ENCODE measurements around the gene UBN1.

Gene UBN1

DNA sequence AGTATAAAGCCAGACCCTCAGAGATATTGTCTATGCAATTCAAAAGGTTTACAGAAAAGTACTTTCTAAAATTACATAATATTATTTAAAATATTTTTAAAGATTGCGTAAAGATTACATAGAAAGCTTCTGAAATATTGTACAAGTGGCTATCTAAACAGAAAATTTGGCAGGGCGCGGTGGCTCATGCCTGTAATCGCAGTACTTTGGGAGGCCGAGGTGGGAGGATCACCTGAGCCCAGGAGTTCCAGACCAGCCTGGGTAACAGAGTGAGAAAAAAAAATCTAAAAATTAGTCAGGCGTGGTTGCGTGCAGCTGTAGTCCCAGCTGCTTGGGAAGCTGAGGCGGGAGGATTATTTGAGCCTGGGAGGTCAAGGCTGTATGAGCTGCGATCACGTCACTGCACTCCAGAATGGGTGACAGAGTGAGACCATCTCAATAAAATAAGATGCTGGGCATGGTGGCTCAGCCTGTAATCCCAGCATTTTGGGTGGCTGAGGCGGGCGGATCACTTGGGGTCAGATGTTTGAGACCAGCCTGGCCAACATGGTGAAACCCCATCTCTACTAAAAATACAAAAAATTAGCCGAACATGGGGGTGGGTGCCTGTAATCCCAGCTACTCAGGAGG is 18.1 kb downstream of the UBN1 start:
- no peak for DNase-seq

DNA sequence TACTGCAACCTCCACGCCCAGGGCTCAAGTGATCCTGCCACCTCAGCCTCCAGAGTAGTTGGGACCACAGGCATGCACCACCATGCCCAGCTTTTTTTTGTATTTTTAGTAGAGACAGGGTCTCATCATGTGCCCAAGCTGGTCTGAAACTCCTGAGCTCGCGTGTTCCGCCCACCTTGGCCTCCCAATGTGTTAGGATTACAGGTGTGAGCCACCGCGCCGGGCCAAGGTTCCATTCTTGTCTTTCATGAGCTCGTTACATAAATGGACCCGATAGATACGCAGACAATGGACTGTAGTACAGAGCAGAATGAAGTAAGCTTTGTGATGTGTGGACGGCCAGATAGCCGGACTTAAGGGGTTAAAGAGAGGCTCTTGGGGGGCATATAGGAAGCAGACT is 19.3 kb downstream of the UBN1 start:
- DNase-seq, result no peak

DNA sequence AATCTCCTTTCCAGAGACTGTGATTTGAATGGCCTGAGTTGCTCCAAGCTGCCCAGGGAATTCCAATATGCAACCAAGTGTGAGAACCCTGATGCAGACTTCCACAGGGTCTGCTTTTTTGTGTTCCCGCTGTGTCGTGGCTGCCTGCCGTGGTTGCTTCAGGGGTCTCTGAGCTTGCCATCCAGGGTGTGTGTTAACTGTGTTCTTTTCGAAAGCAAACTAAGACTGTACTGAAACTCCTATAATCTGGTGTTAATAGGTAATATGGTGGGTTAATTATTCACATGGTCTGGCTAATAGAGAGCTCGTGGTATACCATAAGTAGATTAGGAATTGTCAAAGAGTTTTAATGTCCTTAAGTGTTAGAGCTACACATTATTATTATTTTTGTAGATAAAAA is 20.7 kb downstream of the UBN1 start:
- DNase-seq, result no peak

DNA sequence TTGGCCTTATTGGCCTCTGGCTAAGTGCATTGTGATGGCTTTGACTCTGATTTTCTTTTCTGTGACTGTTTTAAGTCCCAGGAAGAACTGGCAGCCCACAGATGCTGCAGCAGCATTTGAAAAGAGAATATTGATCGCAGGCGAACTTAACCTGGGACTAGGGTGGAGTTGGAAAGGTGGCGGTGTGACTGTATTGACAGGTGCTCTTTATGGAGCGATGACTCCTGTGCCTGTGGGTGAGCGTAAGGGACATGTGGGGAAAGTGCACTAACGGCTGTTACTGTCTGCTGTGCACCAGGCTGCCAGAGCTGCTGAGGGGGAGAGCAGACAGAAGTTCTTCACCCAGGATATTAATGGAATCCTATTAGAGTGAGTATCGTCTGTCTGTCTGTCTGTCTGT is 21.3 kb downstream of the UBN1 start:
- DNase-seq, result no peak

DNA sequence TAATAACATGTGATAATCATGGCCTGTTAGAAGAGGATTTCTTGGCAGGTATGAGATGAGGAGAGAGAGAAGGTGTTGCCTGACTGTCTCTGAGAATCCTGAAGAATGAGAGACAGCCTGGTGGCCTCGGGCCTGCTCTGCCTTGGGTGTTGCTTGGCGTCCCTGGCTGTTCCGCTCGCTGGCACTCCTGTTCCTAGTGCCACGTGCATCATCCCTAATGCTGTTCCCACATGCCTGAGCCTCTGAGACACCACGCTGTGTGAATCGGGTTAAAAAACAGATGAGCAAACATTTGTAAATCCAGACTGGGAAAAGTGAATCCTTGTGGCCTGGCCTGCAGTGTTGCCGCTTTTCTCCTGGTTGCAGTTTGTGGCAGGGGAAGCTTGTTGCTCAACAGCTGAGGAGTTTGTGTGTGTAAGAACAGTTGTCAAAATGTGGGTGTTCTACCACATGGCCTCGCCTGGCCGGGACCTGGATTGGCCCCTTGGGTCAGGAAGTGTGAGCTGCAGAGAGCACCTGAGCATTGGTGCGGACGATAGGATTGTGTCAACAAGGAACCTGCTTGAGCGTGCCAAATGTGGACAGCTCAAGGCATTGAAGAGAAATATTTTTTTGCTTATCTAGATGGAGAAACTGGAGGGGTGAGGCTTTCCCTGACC is 22.0 kb downstream of the UBN1 start:
- no peak for DNase-seq

DNA sequence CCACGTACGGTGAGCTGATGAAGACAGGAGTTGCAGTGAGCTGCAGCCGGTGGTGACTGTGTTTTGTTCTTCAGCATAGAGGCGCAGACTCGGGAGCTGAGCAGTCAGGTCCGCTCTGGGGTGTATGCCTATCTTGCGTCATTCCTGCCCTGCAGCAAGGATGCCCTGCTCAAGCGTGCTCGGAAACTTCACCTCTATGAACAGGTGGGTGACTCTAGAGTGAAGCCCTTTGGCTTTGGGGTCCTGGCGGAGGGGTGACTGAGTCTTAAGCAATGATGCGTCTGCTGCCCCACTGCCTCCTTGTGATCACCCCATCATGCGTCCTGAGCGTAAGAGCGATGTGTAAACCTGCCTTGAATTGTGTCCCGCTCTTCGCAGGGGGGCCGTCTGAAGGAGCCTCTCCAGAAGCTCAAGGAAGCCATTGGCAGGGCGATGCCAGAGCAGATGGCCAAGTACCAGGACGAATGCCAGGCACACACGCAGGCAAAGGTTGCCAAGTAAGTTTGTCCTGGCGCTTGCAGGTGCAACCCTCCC is 22.9 kb downstream of the UBN1 start:
- no peak for DNase-seq

DNA sequence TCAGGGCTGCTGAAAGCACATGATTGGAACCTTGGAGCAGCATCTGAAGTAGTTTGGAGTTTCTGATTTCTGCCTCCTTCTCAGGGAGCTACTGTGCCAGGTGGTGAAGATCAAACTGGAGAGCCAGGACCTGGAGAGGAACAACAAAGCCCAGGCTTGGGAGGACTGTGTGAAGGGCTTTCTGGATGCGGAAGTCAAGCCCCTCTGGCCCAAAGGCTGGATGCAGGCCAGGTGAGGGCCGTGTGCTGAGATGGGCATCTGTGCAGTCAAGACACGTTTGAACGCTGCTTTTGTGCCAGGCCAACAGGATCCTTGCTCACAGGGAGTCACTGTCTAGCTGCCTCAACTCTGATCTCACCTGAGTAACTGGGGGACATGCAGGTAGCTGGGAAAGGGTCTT is 23.8 kb downstream of the UBN1 start:
- no peak for DNase-seq

DNA sequence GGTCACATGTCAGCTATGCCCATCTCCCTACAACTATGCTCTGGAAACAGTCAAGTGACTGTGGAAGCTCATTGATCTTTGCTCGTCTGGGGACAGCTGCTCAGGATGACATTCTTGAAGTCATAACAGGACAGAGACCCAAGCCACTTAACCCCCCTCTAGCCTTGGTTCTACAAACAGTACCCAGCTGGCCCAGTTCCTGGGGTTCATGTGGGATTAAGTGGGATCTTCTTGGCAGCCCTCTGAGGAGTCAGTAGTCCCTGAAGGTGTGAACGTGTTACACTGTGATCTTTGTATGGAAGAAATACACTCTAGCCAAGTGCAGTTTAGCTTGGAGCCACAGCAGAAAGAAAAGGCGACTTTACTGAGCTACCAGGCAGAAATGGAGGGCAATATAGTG is 25.8 kb downstream of the UBN1 start:
- DNase-seq, result no peak

DNA sequence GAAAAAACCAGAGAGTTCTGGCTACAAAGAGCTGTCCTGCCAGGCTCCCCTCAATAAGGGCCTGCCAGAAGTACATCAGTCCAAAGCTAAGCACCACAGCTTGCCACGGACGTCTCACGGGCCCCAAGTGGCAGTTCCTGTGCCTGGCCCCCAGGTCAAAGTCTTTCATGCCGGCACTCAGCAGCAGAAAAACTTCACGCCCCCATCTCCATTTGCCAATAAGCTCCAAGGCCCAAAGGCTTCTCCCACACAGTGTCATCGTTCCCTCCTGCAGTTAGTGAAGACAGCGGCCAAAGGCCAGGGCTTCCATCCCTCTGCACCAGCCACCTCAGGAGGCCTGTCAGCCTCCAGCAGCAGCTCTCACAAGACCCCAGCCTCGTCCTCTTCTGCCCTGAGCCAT is 27.4 kb downstream of the UBN1 start:
- no peak for DNase-seq

DNA sequence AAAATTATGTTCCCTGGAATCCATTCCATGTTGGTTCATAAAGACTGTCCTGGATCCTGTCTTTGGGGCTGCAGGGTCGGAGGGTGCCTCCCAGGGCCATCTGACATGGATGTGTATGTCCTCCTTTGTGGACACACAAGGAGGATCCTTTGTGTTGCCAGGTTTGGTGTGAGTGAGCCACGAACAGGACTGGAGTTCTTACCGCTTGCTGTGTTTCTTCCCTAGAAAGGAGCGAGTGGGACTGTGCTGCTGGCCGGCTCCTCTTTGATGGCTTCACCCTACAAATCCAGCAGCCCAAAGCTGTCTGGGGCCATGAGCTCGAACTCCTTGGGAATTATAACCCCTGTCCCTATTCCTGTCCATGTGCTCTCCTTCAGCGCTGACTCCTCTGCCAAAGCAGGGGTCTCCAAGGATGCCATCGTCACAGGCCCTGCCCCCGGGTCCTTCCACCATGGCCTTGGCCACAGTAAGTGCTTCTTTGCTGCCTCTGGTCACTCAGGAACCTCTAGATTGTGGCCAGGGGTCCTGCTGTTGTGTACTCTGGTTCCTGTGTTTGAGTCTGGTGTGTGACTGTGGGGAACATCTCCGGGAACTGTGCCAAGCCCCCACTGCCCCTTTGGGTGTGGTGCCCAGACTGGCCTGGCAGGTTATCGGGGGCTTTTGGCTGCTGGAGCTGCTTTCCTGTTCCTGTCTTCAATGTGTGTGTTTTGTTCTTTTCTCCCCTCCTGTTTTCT is 29.5 kb downstream of the UBN1 start:
- no peak for DNase-seq

DNA sequence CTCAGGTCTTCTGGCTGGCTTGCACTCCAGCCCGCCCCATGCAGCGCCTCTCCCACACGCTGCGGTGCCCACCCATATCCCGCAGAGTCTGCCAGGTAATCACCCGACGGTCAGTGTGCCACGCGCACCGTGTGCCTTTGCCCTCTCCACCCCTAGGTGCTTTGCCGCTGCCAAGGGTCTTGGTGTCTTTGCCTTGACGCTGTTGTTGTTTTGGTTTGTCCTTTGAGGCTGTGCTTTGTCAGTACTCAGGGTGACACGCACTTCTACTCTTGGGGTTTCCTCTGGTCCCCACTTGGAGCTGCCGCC is 30.1 kb downstream of the UBN1 start:
- no peak for DNase-seq

DNA sequence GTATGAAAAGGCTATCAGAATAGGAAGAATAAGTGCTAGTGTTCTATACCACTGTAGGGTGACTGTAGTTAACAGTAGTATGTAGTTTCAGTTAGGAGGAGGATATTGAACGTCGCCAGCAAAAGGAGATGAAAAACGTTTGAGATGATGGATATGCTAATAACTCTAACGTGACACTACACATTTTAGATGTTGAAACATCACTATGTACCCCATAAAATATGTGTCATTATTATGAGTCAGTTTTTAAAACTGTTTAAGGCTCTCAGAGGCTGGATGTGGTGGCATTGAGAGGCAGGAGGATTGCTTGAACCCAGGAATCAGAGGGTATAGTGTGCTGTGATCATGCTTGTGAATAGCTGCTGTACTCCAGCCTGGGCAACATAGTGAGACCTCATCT is 31.8 kb downstream of the UBN1 start:
- no peak for DNase-seq

DNA sequence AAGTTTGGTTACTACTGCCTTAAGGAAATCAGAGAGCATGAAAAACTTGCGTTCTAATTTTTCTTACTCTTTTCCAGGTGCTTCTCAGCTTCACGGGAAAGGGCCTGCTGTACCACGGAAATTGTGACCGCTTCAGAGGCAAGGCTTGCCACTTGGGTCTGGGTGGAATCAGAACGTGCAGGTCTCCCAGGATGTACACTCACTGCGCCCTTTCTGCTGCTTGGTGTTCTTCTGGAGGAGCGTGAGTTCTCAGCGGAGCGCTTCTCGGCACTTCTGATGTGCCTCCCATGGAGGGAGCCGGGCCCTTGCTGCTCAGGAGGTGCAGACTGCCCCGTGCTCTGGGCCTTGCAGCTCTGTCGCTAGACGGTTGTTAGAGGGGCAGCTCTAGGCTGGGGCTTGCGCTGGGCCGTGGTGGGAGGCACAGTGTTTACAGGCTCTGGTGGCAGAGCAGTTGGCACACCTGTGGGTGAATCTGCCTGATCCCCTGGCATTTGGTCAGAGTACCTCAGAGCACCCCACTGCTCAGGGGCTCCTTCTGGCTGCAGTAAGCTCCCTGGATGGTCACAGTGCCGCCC is 32.8 kb downstream of the UBN1 start:
- no peak for DNase-seq

DNA sequence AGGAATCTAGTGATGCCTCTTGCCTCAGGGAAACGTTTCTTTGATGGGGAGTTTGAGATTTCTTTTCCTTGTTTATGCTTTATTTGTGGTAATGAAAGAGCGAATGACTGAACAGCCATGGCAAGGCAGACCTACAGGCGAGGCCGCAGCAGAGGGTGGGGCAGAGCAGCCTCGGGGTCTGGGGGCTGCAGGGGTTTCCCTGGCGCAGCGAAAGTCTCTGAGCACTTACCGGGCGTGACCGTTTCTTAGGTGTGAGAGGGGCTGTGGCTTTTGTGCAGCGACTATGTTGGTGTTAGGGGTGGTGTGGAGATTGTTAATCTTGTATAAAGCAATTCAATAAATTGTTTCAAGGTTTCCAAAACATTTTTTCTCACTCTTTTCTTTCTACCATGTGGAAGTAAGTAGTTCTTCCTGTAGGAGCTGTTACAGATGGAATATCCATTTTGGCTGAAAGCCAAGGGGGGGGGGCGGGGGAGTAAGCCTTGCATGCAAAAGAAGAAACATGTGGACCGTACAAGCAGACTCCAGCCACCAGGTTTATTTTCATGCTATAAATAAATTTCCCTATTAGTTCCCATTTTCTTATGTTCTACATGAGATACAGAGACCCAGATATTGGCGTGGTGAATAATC is 34.8 kb downstream of the UBN1 start:
- DNase-seq, result peak; percentile 4

DNA sequence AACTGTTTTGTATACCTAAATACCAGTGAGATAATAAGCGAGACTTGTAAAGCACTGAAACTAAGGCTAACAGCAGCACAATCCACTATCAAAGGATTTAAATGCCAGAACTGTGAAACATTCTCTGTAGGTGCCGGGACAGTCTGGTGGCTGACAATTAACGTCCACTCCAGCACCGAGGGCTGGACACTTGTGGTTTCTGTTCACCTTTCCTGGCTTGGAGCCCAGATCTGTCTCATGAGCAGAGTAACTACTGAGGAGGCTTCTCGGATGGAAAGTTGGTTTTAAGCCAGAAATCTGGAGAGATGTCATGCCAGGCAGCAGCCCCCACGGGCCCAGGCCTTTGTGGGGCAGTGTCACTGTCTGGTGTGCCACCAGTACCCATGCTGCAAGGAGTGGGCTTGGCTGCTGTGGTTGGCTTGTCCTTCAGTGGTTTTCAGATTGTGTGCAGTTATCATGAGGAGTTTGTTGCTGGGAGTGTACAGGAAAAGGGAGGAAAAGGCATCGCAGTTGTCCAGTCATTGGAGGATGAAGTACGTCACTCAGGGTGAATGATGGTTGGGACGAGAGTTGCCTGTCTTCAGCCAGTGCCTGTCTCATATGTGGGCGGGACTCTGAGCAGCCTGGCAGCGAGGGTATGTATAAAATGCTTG is 35.5 kb downstream of the UBN1 start:
- DNase-seq, result peak; percentile 26

DNA sequence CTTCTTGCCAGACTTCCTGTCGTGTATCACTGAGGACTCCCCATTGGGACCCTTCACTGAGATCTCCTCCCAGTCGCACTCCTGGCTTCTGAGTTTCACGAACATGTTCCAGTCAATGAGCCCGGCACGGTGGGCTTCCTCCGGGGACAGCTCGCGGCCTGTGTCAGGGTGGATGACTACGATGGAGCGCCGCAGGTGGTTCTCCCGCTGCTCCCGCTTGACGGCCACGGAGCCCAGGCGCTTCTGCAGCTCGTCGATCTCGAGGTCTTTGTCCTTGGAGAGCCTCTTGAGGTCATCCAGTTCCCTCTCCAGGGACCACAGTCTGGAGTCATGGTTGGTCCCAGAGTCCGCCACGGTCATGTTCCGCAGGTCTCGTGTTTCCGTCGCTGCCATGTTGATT is 36.2 kb downstream of the UBN1 start:
- DNase-seq, result no peak

DNA sequence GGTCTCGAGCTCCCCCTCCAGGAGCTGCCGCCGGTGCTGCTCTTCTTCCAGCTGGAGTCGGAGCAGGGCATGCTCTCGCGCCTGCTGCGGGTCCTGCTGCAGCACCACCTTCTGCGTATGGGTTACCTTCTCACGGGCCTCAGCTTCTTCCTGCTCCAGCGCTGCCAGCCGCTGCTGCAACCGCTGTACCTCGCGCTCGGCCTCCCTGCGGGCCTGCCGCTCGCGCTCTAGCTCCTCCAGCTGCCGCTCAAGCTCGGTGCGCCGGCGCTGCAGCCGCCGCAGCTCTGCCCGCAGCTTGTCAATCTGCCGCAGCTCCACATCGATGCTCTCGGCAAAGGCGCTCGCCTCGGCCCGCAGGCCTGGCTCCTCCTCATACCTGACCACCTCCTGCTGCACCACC is 36.9 kb downstream of the UBN1 start:
- no peak for DNase-seq

DNA sequence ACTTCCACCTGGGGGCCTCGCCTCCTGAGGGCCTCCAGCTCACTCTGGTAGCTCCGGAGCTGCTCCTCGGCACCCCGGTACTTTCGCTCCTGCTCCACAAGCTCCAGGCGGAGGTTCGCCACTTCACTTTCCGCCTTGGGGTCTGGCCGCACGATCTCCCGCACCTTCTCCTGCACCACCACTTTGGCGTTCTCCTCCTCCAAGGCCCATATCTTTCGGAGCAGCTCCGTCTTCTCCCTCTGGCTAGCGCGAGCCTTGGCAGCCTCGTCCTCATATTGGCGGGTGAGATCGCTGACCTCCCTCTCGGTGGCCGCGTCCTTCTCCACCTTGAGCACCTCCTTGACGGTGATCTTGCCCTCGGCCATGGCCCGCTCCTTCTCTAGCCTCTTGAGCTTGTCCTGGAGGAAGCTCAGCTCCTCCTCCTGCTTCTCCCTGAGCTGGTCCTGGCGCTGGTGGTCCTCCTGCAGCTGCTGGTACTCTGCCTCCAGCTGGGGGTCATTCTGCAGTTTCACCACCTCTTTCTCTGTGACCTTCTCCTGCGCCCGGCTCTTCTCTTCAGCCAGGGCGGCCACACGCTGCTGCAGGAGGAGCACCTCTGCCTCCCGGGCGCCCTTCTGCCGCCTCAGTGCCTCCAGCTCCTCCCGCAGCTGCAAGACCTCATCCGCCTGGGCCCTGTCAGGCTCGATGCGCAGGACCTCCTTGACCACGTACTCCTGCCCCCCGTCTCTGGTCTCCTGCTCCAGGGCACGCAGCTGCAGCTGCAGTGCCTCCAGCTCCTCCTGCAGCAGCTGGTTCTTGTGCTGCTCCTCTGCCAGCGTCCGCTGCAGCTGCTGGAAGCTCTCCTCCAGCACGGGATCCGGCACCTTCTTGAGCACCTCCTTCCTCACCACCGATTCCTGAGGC is 37.9 kb downstream of the UBN1 start:
- no peak for DNase-seq

DNA sequence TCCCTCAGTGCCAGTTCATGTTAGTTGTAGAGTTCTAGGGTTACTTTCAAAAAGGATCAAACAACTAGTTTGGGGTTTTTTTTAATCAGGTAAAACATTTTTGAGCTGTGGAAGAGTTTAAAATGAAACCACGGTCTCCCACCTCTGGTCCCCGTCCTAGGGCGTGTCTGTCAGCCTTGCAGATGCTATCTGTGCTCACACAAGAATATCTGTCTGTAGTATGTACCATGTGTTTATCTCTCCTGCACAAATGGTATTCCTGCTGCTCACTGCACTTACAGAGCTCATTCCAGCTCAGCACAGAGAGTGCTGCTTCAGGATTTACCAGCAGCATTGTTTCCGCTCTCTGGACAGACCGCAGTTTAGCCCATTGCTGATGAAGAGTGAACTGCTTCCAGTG is 38.9 kb downstream of the UBN1 start:
- DNase-seq, result no peak

DNA sequence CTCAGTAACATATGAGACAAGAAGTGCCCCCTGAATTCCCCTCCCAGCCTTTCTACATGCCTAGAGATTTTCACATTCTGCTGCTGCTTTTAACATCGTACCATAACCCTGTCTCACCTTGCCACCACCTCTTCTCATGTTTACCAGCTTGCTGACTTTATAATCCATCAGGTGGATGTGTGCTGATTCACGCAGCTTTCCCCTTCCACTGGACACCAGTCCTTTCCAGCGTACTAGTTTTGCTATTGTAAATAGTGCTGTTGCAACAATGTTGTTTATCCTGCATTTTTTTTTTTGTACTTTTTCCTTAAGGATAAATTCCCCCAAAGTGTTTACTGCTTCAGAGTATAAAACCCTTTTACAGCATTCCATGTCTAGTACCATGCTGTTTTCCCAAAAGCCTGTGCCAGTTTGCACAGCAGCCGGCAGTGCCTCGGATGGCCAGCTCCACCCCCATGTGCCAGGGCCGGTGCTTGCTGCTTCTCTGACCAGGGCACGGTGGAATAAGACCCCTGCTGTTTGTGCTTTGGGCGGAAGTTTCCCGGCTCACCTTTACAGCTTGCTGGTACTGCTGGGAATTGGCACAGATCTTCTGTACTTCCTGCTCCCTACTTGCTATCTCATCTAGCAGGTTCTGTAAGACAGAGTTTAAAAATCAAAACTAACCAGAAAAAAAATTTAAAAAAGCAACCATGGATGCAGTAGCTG is 41.3 kb downstream of the UBN1 start:
- no peak for DNase-seq

DNA sequence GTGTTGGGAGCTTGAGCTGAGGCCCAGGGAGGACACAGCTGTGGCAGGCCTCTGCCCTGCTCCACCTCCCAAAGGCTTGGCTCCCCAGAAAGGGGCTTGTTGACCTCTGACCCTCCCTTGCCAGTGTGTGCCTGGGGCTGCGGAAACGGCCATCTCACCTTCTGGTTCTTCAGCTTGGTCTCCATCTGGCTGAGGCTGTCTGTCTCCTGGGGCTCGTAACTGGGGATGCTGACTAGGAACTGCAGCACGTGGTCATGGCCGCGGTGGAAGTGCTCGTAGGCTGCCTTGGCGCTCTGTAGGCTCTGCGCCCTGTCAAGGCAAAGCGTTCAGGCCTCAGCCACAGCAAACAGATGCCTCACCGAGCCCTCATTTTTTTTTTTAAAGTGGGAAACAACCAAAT is 42.7 kb downstream of the UBN1 start:
- no peak for DNase-seq
